WTC11 (cell line): ENCODE measurements around the gene PSMB9. TPM values are rescaled to one million over a fixed set of nuclear protein-coding genes. Genes with fewer than 3 reads are reported as not detected.

Experiments
- ATAC-seq: fragments of 200-7000 bp; cut with Tn5 transposase; 2 replicates; pipeline ENCODE4 v1.10.0; 2021; ENCODE audit warnings: mild to moderate bottlenecking, moderate library complexity
- CTCF ChIA-PET: fragments of 300-600 bp; sonication (Branson Sonifier 250); formaldehyde crosslinking; loops from one replicate; lab custom pipeline; 2021; ENCODE audit warnings: antibody characterized with exemption; lab: Charles Lee
- POLR2A ChIA-PET: fragments of 350-600 bp; sonication (Branson Sonifier 250); formaldehyde crosslinking; loops from one replicate; lab custom pipeline; 2021; ENCODE audit warnings: antibody characterized with exemption; lab: Charles Lee
- DNase-seq: peaks from one replicate; pipeline ENCODE4 v3.0.0; 2021; ENCODE audit warnings: low spot score
- H3K27ac Mint-ChIP-seq: 2 replicates; pipeline ENCODE4 v1.8.0; 2021; ENCODE audit warnings: mixed read lengths
- H3K27me3 Mint-ChIP-seq: 2 replicates; pipeline ENCODE4 v1.8.0; 2021; ENCODE audit warnings: low read depth, mild to moderate bottlenecking, moderate library complexity, mixed read lengths
- H3K36me3 Mint-ChIP-seq: 2 replicates; pipeline ENCODE4 v1.8.0; 2021; ENCODE audit warnings: mixed read lengths
- H3K4me1 Mint-ChIP-seq: 2 replicates; pipeline ENCODE4 v1.8.0; 2022; ENCODE audit warnings: mixed read lengths
- H3K4me3 Mint-ChIP-seq: 2 replicates; pipeline ENCODE4 v1.8.0; 2021; ENCODE audit warnings: mild to moderate bottlenecking, moderate library complexity, mixed read lengths
- H3K9me3 Mint-ChIP-seq: 2 replicates; pipeline ENCODE4 v1.8.0; 2021; ENCODE audit warnings: mixed read lengths
- AFF4 ChIP-seq: sonication (generic); formaldehyde crosslinking; IDR thresholded peaks from 2 replicates; pipeline ENCODE4 v1.8.1; 2023; ENCODE audit warnings: mild to moderate bottlenecking, missing genetic modification reagents, borderline replicate concordance
- ARID4B ChIP-seq: sonication (generic); formaldehyde crosslinking; IDR thresholded peaks from 2 replicates; pipeline ENCODE4 v1.8.0; 2023; ENCODE audit warnings: missing genetic modification reagents, mild to moderate bottlenecking, borderline replicate concordance
- ATF1 ChIP-seq: sonication (generic); formaldehyde crosslinking; IDR thresholded peaks from 2 replicates; pipeline ENCODE4 v1.8.1; 2023; ENCODE audit warnings: mild to moderate bottlenecking, moderate library complexity, missing genetic modification reagents
- ATF6 ChIP-seq: sonication (generic); formaldehyde crosslinking; IDR thresholded peaks from 2 replicates; pipeline ENCODE4 v1.8.1; 2023; ENCODE audit warnings: mild to moderate bottlenecking, missing genetic modification reagents
- CDX4 ChIP-seq: fragments of 250-450 bp; sonication (Bioruptor Pico); IDR thresholded peaks from 2 replicates; pipeline ENCODE4 v1.9.0; 2021; ENCODE audit warnings: moderate library complexity, mild to moderate bottlenecking, inconsistent platforms, borderline replicate concordance
- E2F1 ChIP-seq: sonication (generic); formaldehyde crosslinking; IDR thresholded peaks from 2 replicates; pipeline ENCODE4 v1.8.0; 2022; ENCODE audit warnings: mild to moderate bottlenecking, missing genetic modification reagents
- IRF2 ChIP-seq: sonication (generic); formaldehyde crosslinking; IDR thresholded peaks from 2 replicates; pipeline ENCODE4 v1.8.0; 2022; ENCODE audit warnings: low read depth, missing genetic modification reagents, borderline replicate concordance
- JUN ChIP-seq: sonication (generic); formaldehyde crosslinking; IDR thresholded peaks from 2 replicates; pipeline ENCODE4 v1.8.0; 2023; ENCODE audit warnings: mild to moderate bottlenecking, missing genetic modification reagents
- NFATC4 ChIP-seq: fragments of 250-450 bp; sonication (Bioruptor Pico); IDR thresholded peaks from 2 replicates; pipeline ENCODE4 v1.9.0; 2021; ENCODE audit warnings: mild to moderate bottlenecking
- NR2C2 ChIP-seq: sonication (generic); formaldehyde crosslinking; IDR thresholded peaks from 2 replicates; pipeline ENCODE4 v1.8.0; 2022; ENCODE audit warnings: mild to moderate bottlenecking, missing genetic modification reagents
- OVOL2 ChIP-seq: fragments of 250-450 bp; sonication (Bioruptor Pico); IDR thresholded peaks from 2 replicates; pipeline ENCODE4 v1.9.0; 2021; ENCODE audit warnings: mild to moderate bottlenecking, borderline replicate concordance
- PRDM15 ChIP-seq: sonication (generic); formaldehyde crosslinking; IDR thresholded peaks from 2 replicates; pipeline ENCODE4 v1.8.0; 2022; ENCODE audit warnings: missing genetic modification reagents
- SMAD4 ChIP-seq: sonication (generic); formaldehyde crosslinking; IDR thresholded peaks from 2 replicates; pipeline ENCODE4 v1.8.0; 2022; ENCODE audit warnings: mild to moderate bottlenecking, missing genetic modification reagents
- USF1 ChIP-seq: sonication (generic); formaldehyde crosslinking; IDR thresholded peaks from 2 replicates; pipeline ENCODE4 v1.8.0; 2022; ENCODE audit warnings: mild to moderate bottlenecking, missing genetic modification reagents
- ZBTB43 ChIP-seq: sonication (generic); formaldehyde crosslinking; IDR thresholded peaks from 2 replicates; pipeline ENCODE4 v1.8.1; 2023; ENCODE audit warnings: mild to moderate bottlenecking, missing genetic modification reagents
- ZNF138 ChIP-seq: sonication (generic); formaldehyde crosslinking; conservative IDR thresholded peaks from 2 replicates; pipeline ENCODE4 v1.8.1; 2022; ENCODE audit warnings: mild to moderate bottlenecking, moderate library complexity, missing genetic modification reagents
- ZNF416 ChIP-seq: fragments of 250-450 bp; sonication (Bioruptor Pico); IDR thresholded peaks from 2 replicates; pipeline ENCODE4 v1.9.0; 2021; ENCODE audit warnings: mild to moderate bottlenecking, inconsistent platforms
- ZNF671 ChIP-seq: fragments of 250-450 bp; sonication (Bioruptor Pico); IDR thresholded peaks from 2 replicates; pipeline ENCODE4 v1.8.0; 2021; ENCODE audit warnings: mild to moderate bottlenecking
- total RNA-seq: library from RNA; stranded (reverse); gene quantifications from 3 replicates; pipeline ENCODE4 v1.2.3, GENCODE V29; 2021

PSMB9 gene
- total RNA-seq, 1 experiment from 2014 or later, result 1.8 TPM

- CTCF ChIA-PET, result no interaction called here
- POLR2A ChIA-PET, result no interaction called here
- Mint-ChIP-seq H3K27ac (no peak overlapping the region), H3K9me3 (no peaks in the 10 kb centered on the region), H3K4me1 (no peaks in the 10 kb centered on the region), H3K36me3 (no peaks in the 10 kb centered on the region), H3K4me3 (no peak overlapping the region), H3K27me3 (peaks cover 4% of the 10 kb centered on the region)
- no peak for TF ChIP-seq ZNF671 (CRISPR knock-in tag)
- TF ChIP-seq ZNF416 (CRISPR knock-in tag), result no peak
- no peak for TF ChIP-seq NR2C2 (CRISPR knock-in tag)
- no peak for TF ChIP-seq NFATC4
- no peak for TF ChIP-seq ATF1 (CRISPR knock-in tag)
- TF ChIP-seq PRDM15 (CRISPR knock-in tag), result no peak
- no peak for TF ChIP-seq JUN (CRISPR knock-in tag)
- no peak for TF ChIP-seq ZNF138 (CRISPR knock-in tag)
- TF ChIP-seq ZBTB43 (CRISPR knock-in tag), result no peak
- no peak for TF ChIP-seq E2F1
- TF ChIP-seq USF1, result no peak
- TF ChIP-seq AFF4 (CRISPR knock-in tag), result no peak
- no peak for TF ChIP-seq SMAD4
- no peak for TF ChIP-seq OVOL2 (CRISPR knock-in tag)
- TF ChIP-seq CDX4 (CRISPR knock-in tag), result no peak
- TF ChIP-seq ATF6, result no peak
- no peak for TF ChIP-seq IRF2 (CRISPR knock-in tag)
- no peak for TF ChIP-seq ARID4B (CRISPR knock-in tag)
- ATAC-seq (no peak), DNase-seq (no peak)
These were observed 52.5 kb downstream of the PSMB9 start for GRCh38 chr6:32906539-32906938.
